Endothelial cell of umbilical vein (primary cell): ENCODE results near the gene MROH2A. TPM values are rescaled to one million over a fixed set of nuclear protein-coding genes. Genes with fewer than 3 reads are reported as not detected.

Experiments used
- BruUV-seq: library from RNA; stranded (reverse); fragments of 400-500 nt; replicated peaks from 2 replicates; lab custom pipeline; 2021; lab: Mats Ljungman, UMichigan
- CTCF ChIA-PET: fragments of 300-600, 350-600 bp; sonication (Branson Sonifier 250); formaldehyde crosslinking; loops from one replicate; lab custom pipeline; 2021; ENCODE audit warnings: antibody characterized with exemption, inconsistent platforms; lab: Charles Lee
- POLR2A ChIA-PET: fragments of 300-600, 350-600 bp; sonication (Branson Sonifier 250); formaldehyde crosslinking; loops from one replicate; lab custom pipeline; 2021; ENCODE audit warnings: antibody characterized with exemption, inconsistent platforms; lab: Charles Lee
- DNase-seq: peaks from one replicate; pipeline ENCODE4 v3.0.0-alpha.2; 2011; ENCODE audit warnings: low read depth, low spot score
- FAIRE-seq: peaks from 2 replicates; lab custom pipeline; 2011; peaks lifted over from hg19 to GRCh38; lab: Jason Lieb, UNC
- H2AFZ ChIP-seq: 2 replicates; pipeline ENCODE4 v1.6.0; 2012; ENCODE audit warnings: low read depth, low read length, control low read depth, inconsistent platforms
- H3K27ac ChIP-seq: 2 replicates; pipeline ENCODE4 v1.5.1; 2011; ENCODE audit warnings: low read depth, mild to moderate bottlenecking, control low read depth, low read length, moderate library complexity; ENCODE audit not compliant: insufficient read depth
- H3K27me3 ChIP-seq, 2 experiments: 2 replicates each; pipeline versions ENCODE4 v1.6.0 to v1.6.1; 2011; ENCODE audit warnings: low read length in 2 of 2, mixed read lengths in 1 of 2; ENCODE audit not compliant: control insufficient read depth in 2 of 2, insufficient read depth in 2 of 2
- H3K36me3 ChIP-seq, 2 experiments: 2 replicates in 1 of 2; 3 replicates in 1 of 2; pipeline ENCODE4 v1.5.1; 2011; ENCODE audit warnings: low read length in 2 of 2, mild to moderate bottlenecking in 1 of 2, moderate library complexity in 1 of 2; ENCODE audit not compliant: control insufficient read depth in 2 of 2, insufficient read depth in 2 of 2; ENCODE audit errors: extremely low read depth in 1 of 2
- H3K4me1 ChIP-seq: 3 replicates; pipeline ENCODE4 v1.5.1; 2011; ENCODE audit warnings: mild to moderate bottlenecking, low read length; ENCODE audit not compliant: control insufficient read depth, insufficient read depth; ENCODE audit errors: extremely low read depth
- H3K4me2 ChIP-seq: 2 replicates; pipeline ENCODE4 v1.6.1; 2011; ENCODE audit warnings: low read length, control low read depth, mixed read lengths; ENCODE audit not compliant: insufficient read depth
- H3K4me3 ChIP-seq, 3 experiments: fragments of 200-600 bp in 1 of 3; sonication (generic), shearing (Covaris generic) in 1 of 3; replicated peaks in 1 of 3; 2 replicates each; pipeline ENCODE4 v1.5.1; 2011 to 2016; ENCODE audit warnings: control low read depth in 3 of 3, low read length in 3 of 3, mild to moderate bottlenecking in 2 of 3, inconsistent platforms in 1 of 3, low read depth in 1 of 3, moderate library complexity in 1 of 3; ENCODE audit not compliant: insufficient read depth in 1 of 3
- H3K79me2 ChIP-seq: 2 replicates; pipeline ENCODE4 v1.6.0; 2012; ENCODE audit warnings: low read length, inconsistent platforms; ENCODE audit not compliant: control insufficient read depth, insufficient read depth
- H3K9ac ChIP-seq: replicated peaks from 2 replicates; pipeline ENCODE3; 2011; ENCODE audit warnings: low read length, control low read depth; ENCODE audit not compliant: insufficient read depth; ENCODE audit errors: extremely low read depth
- H3K9me1 ChIP-seq: replicated peaks from 3 replicates; pipeline ENCODE4 v1.6.0; 2011; ENCODE audit warnings: mild to moderate bottlenecking, low read length; ENCODE audit not compliant: control insufficient read depth, insufficient read depth; ENCODE audit errors: extremely low read depth
- H3K9me3 ChIP-seq: replicated peaks from 2 replicates; pipeline ENCODE4 v1.5.1; 2012; ENCODE audit warnings: low read length, inconsistent platforms; ENCODE audit not compliant: control insufficient read depth, insufficient read depth
- H4K20me1 ChIP-seq: replicated peaks from 2 replicates; pipeline ENCODE3; 2011; ENCODE audit warnings: mild to moderate bottlenecking, low read length; ENCODE audit not compliant: control insufficient read depth, insufficient read depth; ENCODE audit errors: extremely low read depth
- CTCF ChIP-seq, 2 donors: IDR thresholded peaks; 1 replicate in 1 of 2; 2 replicates in 1 of 2; pipeline ENCODE4 v1.5.1; 2011; ENCODE audit warnings: low read length in 2 of 2, mild to moderate bottlenecking in 2 of 2, moderate library complexity in 2 of 2, control low read depth in 1 of 2, inconsistent platforms in 1 of 2, low read depth in 1 of 2; ENCODE audit not compliant: insufficient read depth in 1 of 2; ENCODE audit errors: extremely low read depth in 1 of 2
- EZH2 ChIP-seq: IDR thresholded peaks from 2 replicates; pipeline ENCODE4 v1.6.1; 2012; ENCODE audit warnings: borderline replicate concordance, low read depth, mild to moderate bottlenecking, moderate library complexity, low read length, inconsistent platforms; ENCODE audit not compliant: severe bottlenecking
- FOS ChIP-seq: IDR thresholded peaks from 2 replicates; pipeline ENCODE4 v1.6.1; 2011; ENCODE audit warnings: mild to moderate bottlenecking, low read length, moderate library complexity, borderline replicate concordance; ENCODE audit not compliant: insufficient read depth
- GATA2 ChIP-seq: IDR thresholded peaks from 2 replicates; pipeline ENCODE4 v1.7.0; 2011; ENCODE audit warnings: low read depth, mild to moderate bottlenecking, moderate library complexity, mixed read lengths, low read length; ENCODE audit not compliant: insufficient read length, insufficient read depth
- JUN ChIP-seq: IDR thresholded peaks from 2 replicates; pipeline ENCODE4 v1.6.1; 2011; ENCODE audit warnings: borderline replicate concordance, low read depth; ENCODE audit not compliant: insufficient read length, insufficient read depth
- MAX ChIP-seq: IDR thresholded peaks from 2 replicates; pipeline ENCODE4 v1.6.1; 2011; ENCODE audit not compliant: insufficient read depth, insufficient read length
- MYC ChIP-seq: IDR thresholded peaks from one replicate; pipeline ENCODE4 v1.6.1; 2011; ENCODE audit warnings: mild to moderate bottlenecking, low read depth, low read length
- POLR2A ChIP-seq: IDR thresholded peaks from 2 replicates; pipeline ENCODE4 v1.6.1; 2012; ENCODE audit warnings: low read depth, mild to moderate bottlenecking, control low read depth, low read length
- POLR2AphosphoS5 ChIP-seq: IDR thresholded peaks from 2 replicates; pipeline ENCODE4 v1.6.1; 2012; ENCODE audit warnings: low read depth, mild to moderate bottlenecking, control low read depth, low read length, moderate library complexity; ENCODE audit not compliant: insufficient read depth
- dilution Hi-C: fragments of 300-500 bp; cut with MboI; formaldehyde crosslinking; loops from one replicate; pipeline ENCODE4 v1.15.0; 2019; ENCODE audit warnings: low sequenced_read_pairs; ENCODE audit not compliant: extremely low pct_ligation_motif_present
- intact Hi-C: fragments of 100-400 bp; cut with micrococcal nuclease; formaldehyde crosslinking; loops from one replicate; pipeline ENCODE4 v1.10.0; 2022
- polyA plus RNA-seq, 4 experiments: library from polyadenylated mRNA; depleted of rRNA in 3 of 4; stranded (reverse) in 3 of 4; unstranded in 1 of 4; fragments of >200 nt; gene quantifications; 2 replicates each; pipeline versions ENCODE4 v1.2.1 to v1.2.3, GENCODE V29; 2011 to 2012; ENCODE audit warnings: missing spikeins in 1 of 4
- total RNA-seq: library from RNA; stranded (reverse); gene quantifications from 2 replicates; pipeline ENCODE4 v1.2.3, GENCODE V29; 2021

The MROH2A gene
- total and polyA plus RNA-seq, 2 donors (not counting 3 experiments of a cell fraction or from before 2014, with no cell fraction given): not detected

DNA sequence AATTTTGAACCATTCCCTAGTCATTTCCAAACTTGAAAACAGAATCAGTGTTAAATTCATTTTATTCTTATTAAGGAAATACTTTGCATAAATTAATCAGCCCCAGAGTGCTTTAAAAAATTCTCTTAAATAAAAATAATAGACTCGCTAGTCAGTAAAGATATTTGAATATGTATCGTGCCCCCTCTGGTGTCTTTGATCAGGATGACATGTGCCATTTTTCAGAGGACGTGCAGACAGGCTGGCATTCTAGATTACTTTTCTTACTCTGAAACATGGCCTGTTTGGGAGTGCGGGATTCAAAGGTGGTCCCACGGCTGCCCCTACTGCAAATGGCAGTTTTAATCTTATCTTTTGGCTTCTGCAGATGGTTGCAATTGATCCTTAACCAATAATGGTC is 5.5 kb upstream of the MROH2A start:
- H3K27me3 ChIP-seq: no peaks in the 10 kb centered on the region
- H3K27ac ChIP-seq: no peak overlapping the region
- H3K36me3 ChIP-seq: no peaks in the 10 kb centered on the region
- H3K9me3 ChIP-seq: no peaks in the 10 kb centered on the region
- H3K9me1 ChIP-seq: no peaks in the 10 kb centered on the region
- BruUV-seq: no TSS peak
- no peaks in the 10 kb centered on the region for H3K4me1 ChIP-seq
- no peak overlapping the region for H3K4me2 ChIP-seq
- no peaks in the 10 kb centered on the region for H4K20me1 ChIP-seq
- intact Hi-C loops: loop anchor here (2.0 kb wide), 1 partner anchor 324 kb away; no protein-coding TSS in a partner anchor
- DNase-seq (no peak), FAIRE-seq (no peak)
- TF ChIP-seq JUN (no peak), MAX (no peak), EZH2 (no peak), GATA2 (no peak), CTCF (IDR thresholded peaks at IDR 0.05; ENCODE audit: extremely low read depth in 1 of 2, insufficient read depth in 1 of 2, low read depth in 1 of 2, low read length in 2 of 2) (no peak), POLR2A (no peak), POLR2AphosphoS5 (no peak), FOS (no peak), MYC (no peak)
- no peak overlapping the region for H2AFZ ChIP-seq
- H3K4me3 ChIP-seq: no peak overlapping the region
- ChIA-PET CTCF (no interaction called here), POLR2A (no interaction called here)
- dilution Hi-C loops: no loop called here
- H3K9ac ChIP-seq: no peak overlapping the region
- H3K79me2 ChIP-seq: no peaks in the 10 kb centered on the region
